ENCODE measurements around the gene DSP. TPM values are rescaled to one million over a fixed set of nuclear protein-coding genes. Genes with fewer than 3 reads are reported as not detected.

Gene DSP
- polyA plus RNA-seq, result 254 to 286 TPM (median 255 TPM) in 3 replicates
- polyA plus RNA-seq (2011; ENCODE audit: low read depth), result 2,196 TPM
- polyA plus RNA-seq (2011; cell fraction: cytosol; rRNA removed), result 184 and 222 TPM in 2 replicates
- polyA plus RNA-seq (2011; cell fraction: nucleus; rRNA removed), result 932 and 1,129 TPM in 2 replicates
- polyA plus RNA-seq (2012; ENCODE audit: low replicate concordance), result 346 and 943 TPM in 2 replicates
- 431 to 618 TPM (median 497 TPM) in 3 replicates for polyA minus RNA-seq
- polyA minus RNA-seq (2011; cell fraction: cytosol; rRNA and poly(A)+ RNA removed), result 239 TPM
- 1,008 and 1,842 TPM in 2 replicates for polyA minus RNA-seq (2011; cell fraction: nucleus; rRNA and poly(A)+ RNA removed)

DNA sequence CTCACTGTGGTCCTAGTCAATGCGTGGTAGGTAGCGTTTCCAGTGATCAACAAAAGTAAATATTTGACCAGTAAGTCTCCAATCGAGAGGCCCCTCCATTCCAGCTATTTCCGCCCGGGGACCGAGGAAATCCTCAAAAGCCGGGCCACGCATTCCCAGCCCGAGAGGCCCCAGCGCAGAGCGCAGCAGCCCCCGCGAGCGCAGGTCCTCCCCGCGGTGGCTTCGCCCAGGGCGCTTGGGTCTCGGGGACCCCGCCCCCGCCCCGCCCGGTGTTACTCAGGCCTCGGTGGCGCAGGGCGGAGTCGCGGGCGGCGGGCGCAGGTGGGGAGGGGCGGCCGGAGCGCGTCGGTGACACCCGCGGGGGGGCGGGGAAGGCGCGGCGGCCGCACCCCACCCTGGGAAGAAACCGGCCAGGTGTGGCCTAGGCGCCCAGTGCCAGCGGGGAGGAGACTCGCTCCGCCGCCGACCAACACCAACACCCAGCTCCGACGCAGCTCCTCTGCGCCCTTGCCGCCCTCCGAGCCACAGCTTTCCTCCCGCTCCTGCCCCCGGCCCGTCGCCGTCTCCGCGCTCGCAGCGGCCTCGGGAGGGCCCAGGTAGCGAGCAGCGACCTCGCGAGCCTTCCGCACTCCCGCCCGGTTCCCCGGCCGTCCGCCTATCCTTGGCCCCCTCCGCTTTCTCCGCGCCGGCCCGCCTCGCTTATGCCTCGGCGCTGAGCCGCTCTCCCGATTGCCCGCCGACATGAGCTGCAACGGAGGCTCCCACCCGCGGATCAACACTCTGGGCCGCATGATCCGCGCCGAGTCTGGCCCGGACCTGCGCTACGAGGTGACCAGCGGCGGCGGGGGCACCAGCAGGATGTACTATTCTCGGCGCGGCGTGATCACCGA is at the start of gene DSP:
Gene DSP (plus strand): TSS at position 497 of the 890 bp plus-strand sequence. CDS start 245 bp downstream, at position 742.
- no peak for TF ChIP-seq EZH2 (IDR thresholded peaks at IDR 0.05; ENCODE audit: low read length)
- TF ChIP-seq, protein P1, sequence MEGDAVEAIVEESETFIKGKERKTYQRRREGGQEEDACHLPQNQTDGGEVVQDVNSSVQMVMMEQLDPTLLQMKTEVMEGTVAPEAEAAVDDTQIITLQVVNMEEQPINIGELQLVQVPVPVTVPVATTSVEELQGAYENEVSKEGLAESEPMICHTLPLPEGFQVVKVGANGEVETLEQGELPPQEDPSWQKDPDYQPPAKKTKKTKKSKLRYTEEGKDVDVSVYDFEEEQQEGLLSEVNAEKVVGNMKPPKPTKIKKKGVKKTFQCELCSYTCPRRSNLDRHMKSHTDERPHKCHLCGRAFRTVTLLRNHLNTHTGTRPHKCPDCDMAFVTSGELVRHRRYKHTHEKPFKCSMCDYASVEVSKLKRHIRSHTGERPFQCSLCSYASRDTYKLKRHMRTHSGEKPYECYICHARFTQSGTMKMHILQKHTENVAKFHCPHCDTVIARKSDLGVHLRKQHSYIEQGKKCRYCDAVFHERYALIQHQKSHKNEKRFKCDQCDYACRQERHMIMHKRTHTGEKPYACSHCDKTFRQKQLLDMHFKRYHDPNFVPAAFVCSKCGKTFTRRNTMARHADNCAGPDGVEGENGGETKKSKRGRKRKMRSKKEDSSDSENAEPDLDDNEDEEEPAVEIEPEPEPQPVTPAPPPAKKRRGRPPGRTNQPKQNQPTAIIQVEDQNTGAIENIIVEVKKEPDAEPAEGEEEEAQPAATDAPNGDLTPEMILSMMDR (optimal IDR thresholded peaks at IDR 0.05 in 1 of 3, IDR thresholded peaks at IDR 0.05 in 1 of 3, conservative IDR thresholded peaks at IDR 0.05 in 1 of 3; ENCODE audit: extremely low read depth in 1 of 3, insufficient read depth in 2 of 3, low read length in 3 of 3), result no peak
- H3K4me3 ChIP-seq (ENCODE audit: control insufficient read depth in 2 of 3, extremely low read depth in 1 of 3, insufficient read depth in 2 of 3, low read depth in 1 of 3, low read length in 3 of 3), result peak within 1 kb of the TSS; percentile 66 to 98 (median 97)
- no peak for DNase-seq (ENCODE audit: low read depth, low spot score)

GRCh38 chr6:7493866-7494265 is 47.6 kb upstream of the DSP start:
- H3K9me3 ChIP-seq (ENCODE audit: control insufficient read depth, low read depth, low read length), result no peaks in the 10 kb centered on the region
- H3K4me1 ChIP-seq (ENCODE audit: control insufficient read depth, extremely low read depth, insufficient read depth, low read length), result peaks cover 8% of the 10 kb centered on the region
- H3K9me1 ChIP-seq (ENCODE audit: control insufficient read depth, extremely low read depth, insufficient read depth, low read length), result no peaks in the 10 kb centered on the region
- H3K27me3 ChIP-seq (ENCODE audit: control insufficient read depth, extremely low read depth, insufficient read depth, low read length), result no peaks in the 10 kb centered on the region
- FAIRE-seq (peak; percentile 26), DNase-seq (ENCODE audit: low read depth, low spot score) (no peak)
- H3K79me2 ChIP-seq (ENCODE audit: control insufficient read depth, insufficient read depth, low read length), result no peaks in the 10 kb centered on the region
- H3K4me3 ChIP-seq (ENCODE audit: control insufficient read depth in 2 of 3, extremely low read depth in 1 of 3, insufficient read depth in 2 of 3, low read depth in 1 of 3, low read length in 3 of 3), result no peak overlapping the region
- H2AFZ ChIP-seq (ENCODE audit: control insufficient read depth, low read length), result no peak overlapping the region
- H4K20me1 ChIP-seq (ENCODE audit: control insufficient read depth, extremely low read depth, insufficient read depth, low read length), result no peaks in the 10 kb centered on the region
- dilution Hi-C loops (cut with MboI; ENCODE audit: extremely low pct_ligation_motif_present, low sequenced_read_pairs), result no loop called here
- H3K4me2 ChIP-seq (ENCODE audit: control insufficient read depth, extremely low read depth, insufficient read depth, low read depth, low read length), result no peak overlapping the region
- no peak overlapping the region for H3K27ac ChIP-seq (ENCODE audit: control insufficient read depth, insufficient read depth, low read length)
- H3K36me3 ChIP-seq (ENCODE audit: control insufficient read depth in 2 of 2, extremely low read depth in 1 of 2, insufficient read depth in 2 of 2, low read length in 2 of 2), result no peaks in the 10 kb centered on the region
- no peak for TF ChIP-seq EZH2 (IDR thresholded peaks at IDR 0.05; ENCODE audit: low read length)
- TF ChIP-seq, protein P1 (optimal IDR thresholded peaks at IDR 0.05 in 1 of 3, IDR thresholded peaks at IDR 0.05 in 1 of 3, conservative IDR thresholded peaks at IDR 0.05 in 1 of 3; ENCODE audit: extremely low read depth in 1 of 3, insufficient read depth in 2 of 3, low read length in 3 of 3), result no peak
- no peak overlapping the region for H3K9ac ChIP-seq (ENCODE audit: control insufficient read depth, extremely low read depth, insufficient read depth, low read length)

More for the DNA sequence above, at the start of gene DSP:
- H3K36me3 ChIP-seq (ENCODE audit: control insufficient read depth in 2 of 2, extremely low read depth in 1 of 2, insufficient read depth in 2 of 2, low read length in 2 of 2), result peaks cover 0 to 11% of the 10 kb centered on the region in 2 experiments
- H3K4me2 ChIP-seq (ENCODE audit: control insufficient read depth, extremely low read depth, insufficient read depth, low read depth, low read length), result peak within 1 kb of the TSS; percentile 95
- dilution Hi-C loops (cut with MboI; ENCODE audit: extremely low pct_ligation_motif_present, low sequenced_read_pairs), result no loop called here
- no peaks in the 10 kb centered on the region for H3K27me3 ChIP-seq (ENCODE audit: control insufficient read depth, extremely low read depth, insufficient read depth, low read length)
- H3K4me1 ChIP-seq (ENCODE audit: control insufficient read depth, extremely low read depth, insufficient read depth, low read length), result peaks cover 30% of the 10 kb centered on the region
- H2AFZ ChIP-seq (ENCODE audit: control insufficient read depth, low read length), result no peak within 1 kb of the TSS
- H3K9ac ChIP-seq (ENCODE audit: control insufficient read depth, extremely low read depth, insufficient read depth, low read length), result peak within 1 kb of the TSS; percentile 98
- no peaks in the 10 kb centered on the region for H3K9me1 ChIP-seq (ENCODE audit: control insufficient read depth, extremely low read depth, insufficient read depth, low read length)
- peaks cover 50% of the 10 kb centered on the region for H3K79me2 ChIP-seq (ENCODE audit: control insufficient read depth, insufficient read depth, low read length)
- no peak for FAIRE-seq
- H3K27ac ChIP-seq (ENCODE audit: control insufficient read depth, insufficient read depth, low read length), result peak within 1 kb of the TSS; percentile 97
- peaks cover 16% of the 10 kb centered on the region for H4K20me1 ChIP-seq (ENCODE audit: control insufficient read depth, extremely low read depth, insufficient read depth, low read length)
- H3K9me3 ChIP-seq (ENCODE audit: control insufficient read depth, low read depth, low read length), result no peaks in the 10 kb centered on the region

All from keratinocyte (primary cell).